HG02884 (cell line): Measurements from ENCODE around the gene LACTB.
"Not testable (repeated sequence)": the region's sequence is repeated elsewhere in the genome, so short reads cannot be mapped to it uniquely, and the experiment has no call there.

Experiments used
- ATAC-seq: cut with Tn5 transposase; IDR thresholded peaks from one replicate; pipeline ENCODE4 v1.9.1; 2021; ENCODE audit warnings: mild to moderate bottlenecking, moderate library complexity; ENCODE audit not compliant: unreplicated experiment

The LACTB gene

GRCh38 chr15:63089260-63090043 is 32.2 kb upstream of the LACTB start:
- no peak for ATAC-seq

- ATAC-seq, result no peak
Measured at GRCh38 chr15:63090472-63090871, 31.2 kb upstream of the LACTB start.

GRCh38 chr15:63090887-63091286 is 30.8 kb upstream of the LACTB start:
- no peak for ATAC-seq

GRCh38 chr15:63091679-63092446 is 29.8 kb upstream of the LACTB start:
- ATAC-seq, result no peak

GRCh38 chr15:63093486-63094205 is 28.0 kb upstream of the LACTB start:
- ATAC-seq, result no peak

- ATAC-seq, result no peak
Measured at GRCh38 chr15:63094495-63094931, 27.1 kb upstream of the LACTB start.

- no peak for ATAC-seq
Measured at GRCh38 chr15:63096178-63096577, 25.5 kb upstream of the LACTB start.

DNA sequence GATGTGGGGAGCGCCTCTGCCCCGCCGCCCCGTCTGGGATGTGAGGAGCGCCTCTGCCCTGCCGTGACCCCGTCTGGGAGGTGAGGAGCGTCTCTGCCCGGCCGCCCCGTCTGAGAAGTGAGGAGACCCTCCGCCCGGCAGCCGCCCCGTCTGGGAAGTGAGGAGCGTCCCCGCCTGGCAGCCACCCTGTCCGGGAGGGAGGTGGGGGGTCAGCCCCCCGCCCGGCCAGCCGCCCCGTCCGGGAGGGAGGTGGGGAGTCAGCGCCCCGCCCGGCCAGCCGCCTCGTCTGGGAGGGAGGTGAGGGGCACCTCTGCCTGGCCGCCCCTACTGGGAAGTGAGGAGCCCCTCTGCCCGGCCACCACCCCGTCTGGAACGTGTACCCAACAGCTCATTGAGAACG is 22.8 kb upstream of the LACTB start:
- not testable (repeated sequence) for ATAC-seq

DNA sequence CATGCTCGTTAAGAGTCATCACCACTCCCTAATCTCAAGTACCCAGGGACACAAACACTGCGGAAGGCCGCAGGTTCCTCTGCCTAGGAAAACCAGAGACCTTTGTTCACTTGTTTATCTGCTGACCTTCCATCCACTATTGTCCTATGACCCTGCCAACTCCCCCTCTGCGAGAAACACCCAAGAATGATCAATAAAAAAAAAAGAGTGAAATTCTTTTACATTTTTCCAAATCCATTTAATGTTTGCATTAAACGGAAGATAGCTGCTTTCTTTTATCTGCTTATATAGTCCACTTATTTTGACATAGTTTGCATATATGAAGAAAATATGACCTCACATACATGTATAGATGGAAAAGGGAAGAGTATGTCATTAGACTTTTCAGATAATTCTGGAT is 22.1 kb upstream of the LACTB start:
- not testable (repeated sequence) for ATAC-seq

- no peak for ATAC-seq
Measured at GRCh38 chr15:63103416-63103815, 18.2 kb upstream of the LACTB start.

DNA sequence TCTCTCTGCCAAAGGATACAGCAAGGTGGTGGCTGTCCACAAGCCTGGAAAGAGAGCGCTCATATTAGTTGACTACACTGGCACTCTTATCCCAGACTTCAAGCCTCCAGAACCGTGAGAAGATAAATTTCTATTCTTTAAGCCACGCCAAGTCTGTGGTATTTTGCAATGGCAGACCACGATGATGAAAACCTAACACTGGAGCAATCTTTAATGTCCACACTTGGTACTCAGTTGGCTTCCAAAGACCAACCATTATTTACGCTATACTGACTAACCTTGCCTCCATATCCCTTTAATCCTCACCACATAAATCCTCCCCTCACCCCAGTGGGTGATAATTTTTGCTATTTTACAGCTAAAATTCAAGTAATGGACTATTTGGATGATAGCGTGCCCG is 16.9 kb upstream of the LACTB start:
- no peak for ATAC-seq

DNA sequence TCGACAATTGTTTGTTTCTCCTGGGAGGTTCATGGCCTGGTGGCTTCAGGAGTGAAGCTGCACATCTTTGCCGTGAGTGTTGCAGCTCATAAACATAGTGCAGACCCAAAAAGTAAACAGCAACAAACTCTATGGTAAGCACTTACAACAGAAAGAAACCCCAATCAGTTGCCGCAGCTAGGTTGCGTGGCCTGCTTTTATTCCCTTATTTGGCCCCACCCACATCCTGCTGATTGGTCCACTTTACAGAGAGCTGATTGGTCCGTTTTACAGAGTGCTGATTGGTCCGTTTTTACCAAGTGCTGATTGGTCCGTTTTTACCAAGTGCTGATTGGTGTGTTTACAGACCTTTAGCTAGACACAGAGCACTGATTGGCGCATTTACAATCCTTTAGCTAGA is 16.3 kb upstream of the LACTB start:
- ATAC-seq, result not testable (repeated sequence)

DNA sequence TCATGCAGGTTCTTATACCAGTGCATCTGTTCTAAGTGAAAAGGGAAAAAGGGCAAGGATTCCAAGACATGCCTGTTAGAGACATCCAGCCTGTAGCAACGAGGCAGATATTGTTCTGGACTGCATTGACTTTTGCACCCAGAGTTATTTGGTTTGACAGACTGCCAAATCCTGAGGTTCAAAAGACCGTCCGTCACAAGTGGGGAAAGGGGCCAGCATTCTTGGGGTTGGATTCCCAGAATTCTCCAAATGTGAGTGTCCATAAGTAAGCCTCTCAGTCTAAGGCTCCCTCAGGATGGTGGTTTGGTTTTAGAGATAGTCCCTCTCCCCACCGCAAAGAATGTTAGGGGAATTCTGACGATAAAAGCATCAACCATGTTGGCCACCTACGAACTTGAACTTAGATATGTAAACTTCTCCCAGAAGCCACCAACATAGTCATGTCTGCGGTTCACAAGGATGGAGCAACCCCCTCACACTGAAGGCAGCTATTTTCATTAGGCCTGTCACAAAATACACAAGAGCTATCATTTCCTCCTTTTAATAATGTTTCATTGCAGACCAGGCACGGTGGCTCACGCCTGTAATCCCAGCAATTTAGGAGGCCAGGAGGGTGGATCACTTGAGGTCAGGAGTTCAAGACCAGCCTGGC is 13.6 kb upstream of the LACTB start:
- ATAC-seq, result no peak

DNA sequence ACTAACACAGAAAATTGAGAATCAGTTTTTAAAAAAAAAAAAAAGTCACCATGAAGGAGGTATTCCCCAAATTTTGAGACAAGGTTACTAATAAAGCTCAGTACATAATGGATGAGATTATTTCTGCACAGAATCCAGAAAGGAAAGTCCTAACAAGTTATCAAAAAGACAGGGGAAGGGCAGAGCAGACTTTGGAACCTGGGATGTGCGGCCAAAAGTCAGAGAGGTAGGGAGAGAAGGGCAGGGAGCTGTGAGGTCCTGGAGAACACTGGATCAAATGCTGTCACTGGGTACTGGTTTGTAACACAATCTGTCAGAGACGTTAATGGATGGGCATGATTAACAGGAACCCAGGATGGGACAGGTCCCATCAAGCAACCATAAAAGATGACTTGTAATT is 12.2 kb upstream of the LACTB start:
- no peak for ATAC-seq

- ATAC-seq, result no peak
Measured at GRCh38 chr15:63109920-63110319, 11.7 kb upstream of the LACTB start.

DNA sequence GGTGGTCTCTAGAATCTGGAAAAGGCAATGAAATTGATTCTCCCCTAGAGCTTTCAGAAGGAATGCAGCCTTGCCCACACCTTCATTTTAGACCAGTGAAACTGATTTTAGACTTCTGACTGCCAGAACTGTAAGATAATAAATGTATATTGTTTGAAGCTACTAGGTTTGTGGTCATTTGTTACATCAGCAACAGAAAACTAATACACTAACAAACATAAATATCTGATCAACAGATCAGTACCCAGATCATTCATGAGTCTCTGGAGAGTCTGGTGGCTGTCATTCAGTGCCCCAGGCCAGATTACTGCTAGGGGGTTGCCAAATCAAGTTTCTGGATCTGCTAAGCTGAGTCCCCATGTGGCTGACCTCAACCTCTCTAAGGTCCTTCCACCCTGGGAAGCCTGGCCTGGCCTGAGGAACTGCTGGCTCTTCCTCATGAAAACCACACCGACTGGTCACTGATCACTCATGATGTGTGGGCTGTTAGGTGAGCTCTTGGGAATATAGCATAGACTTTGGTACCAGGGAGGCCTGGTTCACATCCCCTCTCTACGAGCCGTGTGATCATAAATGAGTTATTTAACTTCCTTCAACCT is 11.1 kb upstream of the LACTB start:
- ATAC-seq, result no peak

DNA sequence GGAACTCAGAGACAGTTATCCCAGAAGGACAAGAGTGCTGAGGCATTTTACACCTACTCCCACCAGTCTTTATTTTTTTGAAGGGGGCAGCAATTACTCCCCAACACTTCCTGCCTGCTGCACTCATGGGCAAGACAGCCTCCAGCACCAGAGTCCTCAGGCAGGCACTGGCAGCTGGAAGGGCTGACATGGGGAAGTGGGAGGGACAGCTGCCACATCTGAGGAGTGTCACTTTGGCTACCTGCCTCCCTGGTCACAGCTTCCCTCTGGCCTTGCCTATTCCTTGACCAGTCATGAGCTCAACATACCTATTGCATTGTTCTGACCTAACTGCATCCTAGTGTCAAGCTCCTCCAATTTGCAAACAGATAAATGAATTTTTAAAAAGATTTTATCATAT is 10.2 kb upstream of the LACTB start:
- ATAC-seq, result no peak

GRCh38 chr15:63112871-63113270 is 8.8 kb upstream of the LACTB start:
- no peak for ATAC-seq

GRCh38 chr15:63114465-63114864 is 7.2 kb upstream of the LACTB start:
- no peak for ATAC-seq

DNA sequence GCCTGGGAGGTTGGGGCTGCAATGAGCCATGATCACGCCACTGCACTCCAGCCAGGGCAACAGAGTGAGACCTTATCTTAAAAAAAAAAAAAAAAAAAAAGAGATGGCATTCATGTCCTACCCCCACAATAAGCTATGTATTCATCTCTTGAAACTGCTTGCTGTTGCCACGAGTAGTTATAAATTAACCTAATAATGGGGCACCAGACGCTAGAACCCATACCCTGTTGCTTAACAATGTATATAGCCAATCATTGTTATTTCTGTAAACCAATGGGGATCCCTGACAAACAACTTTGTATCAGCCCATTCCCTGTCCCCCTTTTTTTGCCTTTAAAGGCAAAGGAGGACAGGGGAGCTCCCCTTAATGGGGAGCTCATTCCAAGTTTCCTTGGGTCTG is 2.8 kb upstream of the LACTB start:
- ATAC-seq, result no peak
